HepG2 (cell line): ENCODE measurements around the gene AKR1C2. TPM values are rescaled to one million over a fixed set of nuclear protein-coding genes. Genes with fewer than 3 reads are reported as not detected.
"Not testable (repeated sequence)": the region's sequence is repeated elsewhere in the genome, so short reads cannot be mapped to it uniquely, and the experiment has no call there.

Experiments used
- ATAC-seq: fragments of 200-7000 bp; cut with Tn5 transposase; 3 replicates; pipeline ENCODE4 v1.9.1; 2020; ENCODE audit warnings: mild to moderate bottlenecking, moderate library complexity
- BruUV-seq: library from RNA; stranded (reverse); fragments of 400-500 nt; replicated peaks from 2 replicates; lab custom pipeline; 2021; lab: Mats Ljungman, UMichigan
- CTCF ChIA-PET: fragments of 300-600 bp; formaldehyde crosslinking; extraction: SDS; loops from one replicate; lab custom pipeline; 2021; ENCODE audit warnings: low total read pairs, inconsistent platforms, low intra/inter-chr PET ratio; lab: Yijun Ruan, JAX
- POLR2A ChIA-PET: fragments of 350-600 bp; sonication (Branson Sonifier 250); formaldehyde crosslinking; loops from one replicate; lab custom pipeline; 2020; ENCODE audit warnings: antibody characterized with exemption, inconsistent platforms; lab: Yijun Ruan, JAX
- DNase-seq: peaks from one replicate; pipeline ENCODE4 v3.0.0-alpha.2; 2015; ENCODE audit warnings: low spot score
- FAIRE-seq: peaks from 3 replicates; lab custom pipeline; 2011; peaks lifted over from hg19 to GRCh38; lab: Jason Lieb, UNC
- H2AFZ ChIP-seq: one replicate; pipeline ENCODE4 v1.6.1; 2011; ENCODE audit warnings: low read length, inconsistent platforms
- H3K27ac ChIP-seq: fragments of 300-600 bp; 3 replicates; pipeline ENCODE4 v1.8.0; 2011; ENCODE audit warnings: mixed run types, mild to moderate bottlenecking, mixed read lengths, low read length, inconsistent platforms; ENCODE audit not compliant: insufficient read depth; ENCODE audit errors: extremely low read length
- H3K27me3 ChIP-seq, 2 experiments: fragments of 200-600 bp in 1 of 2; 2 replicates in 1 of 2; 3 replicates in 1 of 2; pipeline versions ENCODE4 v1.6.0 to v1.8.0; 2011; ENCODE audit warnings: low read length in 2 of 2, mild to moderate bottlenecking in 2 of 2, moderate library complexity in 2 of 2, inconsistent platforms in 1 of 2; ENCODE audit not compliant: insufficient read depth in 2 of 2, control insufficient read depth in 1 of 2
- H3K36me3 ChIP-seq, 2 experiments: fragments of 200-600 bp in 1 of 2; replicated peaks in 1 of 2; 2 replicates in 1 of 2; 3 replicates in 1 of 2; pipeline versions ENCODE4 v1.5.1 to v1.8.0; 2011; ENCODE audit warnings: low read length in 2 of 2, inconsistent platforms in 1 of 2; ENCODE audit not compliant: insufficient read depth in 2 of 2, control insufficient read depth in 1 of 2
- H3K4me1 ChIP-seq: 2 replicates; pipeline ENCODE4 v1.5.1; 2012; ENCODE audit warnings: low read length, inconsistent platforms; ENCODE audit not compliant: insufficient read depth
- H3K4me2 ChIP-seq: 2 replicates; pipeline ENCODE4 v1.6.0; 2011; ENCODE audit warnings: low read depth, low read length, inconsistent platforms
- H3K4me3 ChIP-seq, 3 experiments: fragments of 200-600 bp in 1 of 3; sonication (generic), shearing (Covaris generic) in 1 of 3; replicated peaks in 1 of 3; 2 replicates each; pipeline ENCODE4 v1.5.1; 2011 to 2016; ENCODE audit warnings: low read length in 3 of 3, inconsistent platforms in 2 of 3, low read depth in 2 of 3, mild to moderate bottlenecking in 2 of 3, control low read depth in 1 of 3, mixed read lengths in 1 of 3; ENCODE audit not compliant: insufficient read depth in 1 of 3
- H3K79me2 ChIP-seq: one replicate; pipeline ENCODE4 v1.6.1; 2011; ENCODE audit warnings: low read length, inconsistent platforms; ENCODE audit not compliant: insufficient read depth
- H3K9ac ChIP-seq: 2 replicates; pipeline ENCODE4 v1.6.0; 2011; ENCODE audit warnings: mild to moderate bottlenecking, low read depth, low read length, inconsistent platforms; ENCODE audit not compliant: insufficient read depth
- H3K9me3 ChIP-seq: 2 replicates; pipeline ENCODE4 v1.5.1; 2012; ENCODE audit warnings: mild to moderate bottlenecking, low read length
- H4K20me1 ChIP-seq: 2 replicates; pipeline ENCODE4 v1.6.0; 2011; ENCODE audit warnings: inconsistent platforms, mild to moderate bottlenecking, low read length, moderate library complexity; ENCODE audit not compliant: insufficient read depth
- POLR2A ChIP-seq, 2 experiments: IDR thresholded peaks; 2 replicates each; pipeline ENCODE4 v1.6.1; 2011; ENCODE audit warnings: low read depth in 2 of 2, low read length in 2 of 2, mild to moderate bottlenecking in 1 of 2, moderate library complexity in 1 of 2; ENCODE audit not compliant: insufficient read depth in 1 of 2
- POLR2AphosphoS5 ChIP-seq: IDR thresholded peaks from 2 replicates; pipeline ENCODE4 v1.6.1; 2012; ENCODE audit warnings: low read depth, low read length
- POLR2G ChIP-seq: fragments of 200-400 bp; formaldehyde crosslinking; IDR thresholded peaks from 2 replicates; pipeline ENCODE4 v1.6.1; 2018; ENCODE audit warnings: mild to moderate bottlenecking, low read depth, low read length, moderate library complexity
- RBFOX2 ChIP-seq: fragments of 200-400 bp; formaldehyde crosslinking; IDR thresholded peaks from 2 replicates; pipeline ENCODE4 v1.6.1; 2017; ENCODE audit warnings: low read depth, mild to moderate bottlenecking, low read length
- RBM22 ChIP-seq: fragments of 200-400 bp; formaldehyde crosslinking; optimal IDR thresholded peaks from 2 replicates; pipeline ENCODE3; 2017; ENCODE audit warnings: mild to moderate bottlenecking, low read length, moderate library complexity
- SRSF4 ChIP-seq: fragments of 200-400 bp; formaldehyde crosslinking; IDR thresholded peaks from one replicate; pipeline ENCODE4 v1.6.1; 2018; ENCODE audit warnings: mild to moderate bottlenecking, low read depth, low read length, moderate library complexity; ENCODE audit not compliant: poor library complexity, severe bottlenecking
- SSRP1 ChIP-seq: IDR thresholded peaks from 2 replicates; pipeline ENCODE4 v1.6.1; 2016; ENCODE audit warnings: control low read depth
- WGBS: methylation state at CpG from one replicate; pipeline ENCODE4 v1.1.6; 2017; ENCODE audit warnings: low lambda C conversion rate; 5-methylcytosine and 5-hydroxymethylcytosine counted together
- in situ Hi-C: cut with HindIII; loops from 2 replicates; pipeline ENCODE4 v1.10.0; 2017; ENCODE audit warnings: low pct_unique_long_range_greater_than_20kb; ENCODE audit not compliant: extremely low pct_ligation_motif_present
- intact Hi-C: fragments of 100-400 bp; cut with micrococcal nuclease; formaldehyde crosslinking; loops from one replicate; pipeline ENCODE4 v1.10.0; 2022; ENCODE audit not compliant: unreplicated experiment
- polyA plus RNA-seq, 8 experiments: library from polyadenylated mRNA; depleted of rRNA in 3 of 8; stranded (reverse) in 7 of 8; unstranded in 1 of 8; fragments of >200 nt; fragmentation: Illumina TruSeq in 4 of 8; extraction: Trizol in 4 of 8; gene quantifications; 2 replicates each; pipeline versions ENCODE4 v1.2.1 to v1.2.3, GENCODE V29; 2011 to 2016; ENCODE audit warnings: low read depth in 4 of 8, missing spikeins in 1 of 8, mixed read lengths in 1 of 8; ENCODE audit not compliant: insufficient read depth in 1 of 8
- total RNA-seq, 5 experiments: library from RNA; depleted of rRNA; stranded (reverse); fragments of >200 nt; fragmentation: Illumina TruSeq; extraction: Trizol; gene quantifications; 2 replicates each; pipeline ENCODE4 v1.2.3, GENCODE V29; 2016; ENCODE audit warnings: low read depth in 1 of 5

AKR1C2 gene
- total and polyA plus RNA-seq, 2 of the 13 experiments (the other 11 are each of a cell fraction or from before 2014, with no cell fraction given) = 140 to 900 TPM

DNA sequence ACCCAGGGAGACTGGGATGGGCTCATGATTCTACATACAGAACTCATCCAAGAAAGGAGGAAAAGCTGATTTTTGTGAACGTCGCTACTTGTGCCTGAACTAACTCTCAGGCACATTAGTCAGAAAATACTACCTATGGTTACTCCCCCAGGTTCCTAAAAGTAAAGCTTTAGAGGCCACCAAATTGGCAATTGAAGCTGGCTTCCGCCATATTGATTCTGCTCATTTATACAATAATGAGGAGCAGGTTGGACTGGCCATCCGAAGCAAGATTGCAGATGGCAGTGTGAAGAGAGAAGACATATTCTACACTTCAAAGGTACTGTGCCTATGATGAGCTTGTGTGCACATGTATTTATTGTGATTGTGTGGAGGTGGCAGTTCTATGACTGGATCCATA lies 37.9 kb downstream of the AKR1C2 start:
- 66% methylated on average over 4 of the region's 4 CpGs for WGBS
- CTCF ChIA-PET, FAIRE-seq, H3K27me3 ChIP-seq, DNase-seq, H3K9me3 ChIP-seq, BruUV-seq: not testable (repeated sequence)
- intact Hi-C loops = loop anchor here (5.0 kb wide), 1 partner anchor 118 kb away; no protein-coding TSS in a partner anchor
- peak overlapping the region; percentile 59 for H3K27ac ChIP-seq
- POLR2A ChIA-PET = interaction anchor here (4.0 kb wide), 1 partner anchor 18 kb away, joined by 86 read pairs; no protein-coding TSS in a partner anchor
- peak overlapping the region; percentile 77 for H3K4me2 ChIP-seq
- H3K4me1 ChIP-seq = peaks cover 37% of the 10 kb centered on the region
- TF ChIP-seq POLR2G (peak; percentile 37), SRSF4 (peak; percentile 28), RBM22 (peak; percentile 38), POLR2AphosphoS5 (peak; percentile 54; the same call in 1 of the 2 replicates), RBFOX2 (peak; percentile 75; the same call in 1 of the 2 replicates), SSRP1 (CRISPR knock-in tag) (0 out of 2 replicates have a peak, but pooled peaks have one; percentile 34), POLR2A (IDR thresholded peaks at IDR 0.05; ENCODE audit: insufficient read depth in 1 of 2, low read depth in 2 of 2, low read length in 2 of 2) (peak; percentile 25 to 28; a peak in 2 of 4 replicates)
- TF ChIP-seq, all 625 proteins: peak for 7; not testable (repeated sequence) for 618
- Histone ChIP-seq H3K9ac (peak overlapping the region; percentile 76), H3K79me2 (peaks cover 49% of the 10 kb centered on the region), H3K36me3 (peaks cover 4 to 18% of the 10 kb centered on the region in 2 experiments; a peak in 4 of 5 replicates), H3K4me3 (peak overlapping the region; percentile 56 to 72 (median 68)), H4K20me1 (peaks cover 29% of the 10 kb centered on the region)
- ATAC-seq, in situ Hi-C loops, H2AFZ ChIP-seq: not testable (repeated sequence)

DNA sequence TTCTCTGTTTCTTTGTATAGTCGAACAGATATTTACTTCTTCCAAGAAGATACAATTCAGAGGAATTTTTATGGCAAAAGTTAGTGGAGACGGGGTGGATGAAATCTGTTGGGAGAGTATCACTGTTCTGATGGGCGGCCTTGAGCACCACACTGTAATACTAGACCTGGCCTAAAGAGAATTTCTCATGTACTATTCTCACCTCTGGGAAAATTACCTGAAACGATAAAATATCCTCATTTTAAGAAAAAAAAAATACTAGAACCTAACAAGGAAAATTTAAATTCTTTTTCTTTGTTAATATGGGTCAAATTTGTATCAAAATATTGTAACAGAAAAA lies 39.9 kb downstream of the AKR1C2 start:
- Histone ChIP-seq H3K4me3 (peak overlapping the region; percentile 56 to 72 (median 68); a peak in 5 of 6 replicates), H3K9ac (peak overlapping the region; percentile 76), H3K4me2 (peak overlapping the region; percentile 77), H3K36me3 (peaks cover 3 to 11% of the 10 kb centered on the region in 2 experiments; a peak in 3 of 5 replicates), H4K20me1 (peaks cover 19% of the 10 kb centered on the region; the same call in 1 of the 2 replicates), H3K79me2 (peaks cover 41% of the 10 kb centered on the region), H3K4me1 (peaks cover 26% of the 10 kb centered on the region), H3K27ac (peak overlapping the region; percentile 58)
- H3K9me3 ChIP-seq, H3K27me3 ChIP-seq, FAIRE-seq, in situ Hi-C loops, intact Hi-C loops, DNase-seq, H2AFZ ChIP-seq: not testable (repeated sequence)
- BruUV-seq = TSS peak; percentile 65
- peak; percentile 78 for ATAC-seq
- peak; percentile 7; the same call in 1 of the 2 replicates for TF ChIP-seq POLR2G
- peak; percentile 0 for TF ChIP-seq RBM22
- ChIA-PET POLR2A (interaction anchor here (1.1 to 4.0 kb wide), 6 partner anchors 14 to 114 kb away, joined by 3 to 86 read pairs (median 6); no protein-coding TSS in a partner anchor), CTCF (interaction anchor here (1.1 kb wide), 1 partner anchor 114 kb away, joined by 3 read pairs; no protein-coding TSS in a partner anchor)
- whole genome bisulfite sequencing = 2% methylated on average over 3 of the region's 4 CpGs
